HCT116 (cell line): ENCODE data around the gene MPP1. TPM values are rescaled to one million over a fixed set of nuclear protein-coding genes. Genes with fewer than 3 reads are reported as not detected.

ENCODE experiments used
- ATAC-seq: fragments of 200-7000 bp; cut with Tn5 transposase; 2 replicates; pipeline ENCODE4 v1.9.1; 2020; ENCODE audit warnings: mild to moderate bottlenecking, moderate library complexity
- BruUV-seq: library from RNA; stranded (reverse); fragments of 400-500 nt; replicated peaks from 2 replicates; lab custom pipeline; 2021; lab: Mats Ljungman, UMichigan
- CTCF ChIA-PET: fragments of 300-600 bp; sonication (Branson Sonifier 250); formaldehyde crosslinking; loops from one replicate; lab custom pipeline; 2021; ENCODE audit warnings: antibody characterized with exemption; lab: Charles Lee
- POLR2A ChIA-PET: fragments of 300-600, 350-600 bp; sonication (Branson Sonifier 250); formaldehyde crosslinking; loops from one replicate; lab custom pipeline; 2021; ENCODE audit warnings: antibody characterized with exemption; lab: Charles Lee
- RAD21 ChIA-PET, 2 experiments: fragments of 300-600 bp; sonication (Branson Sonifier 250); formaldehyde crosslinking; loops; one replicate each; lab custom pipeline; 2023; ENCODE audit warnings: low total read pairs in 2 of 2; ENCODE audit not compliant: uncharacterized antibody in 2 of 2, unreplicated experiment in 2 of 2, low non-redundant PET in 1 of 2; lab: Charles Lee
- DNase-seq: peaks from one replicate; pipeline ENCODE4 v3.0.0-alpha.2; 2010; ENCODE audit warnings: low read depth, low spot score
- H2AFZ ChIP-seq: fragments of 200-600 bp; shearing (Covaris generic), sonication (generic); 2 replicates; pipeline ENCODE4 v1.6.1; 2017; ENCODE audit warnings: low read depth, mixed run types, mixed read lengths, antibody characterized with exemption, low read length; ENCODE audit not compliant: poor library complexity, severe bottlenecking
- H3K27ac ChIP-seq: 2 replicates; pipeline ENCODE4 v1.5.1; 2012; ENCODE audit warnings: low read depth, low read length
- H3K27me3 ChIP-seq: fragments of 200-600 bp; sonication (generic); 2 replicates; pipeline ENCODE4 v1.6.1; 2016; ENCODE audit warnings: mixed run types, low read length, mixed read lengths; ENCODE audit not compliant: insufficient read depth
- H3K36me3 ChIP-seq, 2 experiments: fragments of 200-500 bp in 1 of 2; fragments of 200-600 bp in 1 of 2; sonication (Bioruptor generic) in 1 of 2; sonication (generic) in 1 of 2; 2 replicates each; pipeline versions ENCODE4 v1.5.1 to v1.6.1; 2014 to 2016; ENCODE audit warnings: low read length in 2 of 2, inconsistent platforms in 1 of 2, mixed read lengths in 1 of 2, mixed run types in 1 of 2; ENCODE audit not compliant: insufficient read depth in 2 of 2, control insufficient read depth in 1 of 2
- H3K4me1 ChIP-seq, 2 experiments: fragments of 200-600 bp in 1 of 2; sonication (generic) in 1 of 2; 2 replicates each; pipeline versions ENCODE4 v1.5.1 to v1.6.1; 2012 to 2017; ENCODE audit warnings: low read length in 2 of 2, inconsistent platforms in 1 of 2, mild to moderate bottlenecking in 1 of 2, mixed read lengths in 1 of 2, mixed run types in 1 of 2, moderate library complexity in 1 of 2; ENCODE audit not compliant: insufficient read depth in 2 of 2, control insufficient read depth in 1 of 2
- H3K4me2 ChIP-seq: fragments of 200-600 bp; sonication (generic); 2 replicates; pipeline ENCODE4 v1.6.1; 2017; ENCODE audit warnings: mixed run types, low read length, mixed read lengths
- H3K4me3 ChIP-seq, 2 experiments: fragments of 200-600 bp in 1 of 2; sonication (generic) in 1 of 2; replicated peaks in 1 of 2; 2 replicates each; pipeline ENCODE4 v1.5.1; 2011 to 2016; ENCODE audit warnings: low read length in 2 of 2, control low read depth in 1 of 2, low read depth in 1 of 2, mild to moderate bottlenecking in 1 of 2, mixed read lengths in 1 of 2, mixed run types in 1 of 2
- H3K79me2 ChIP-seq: fragments of 200-600 bp; sonication (generic); 2 replicates; pipeline ENCODE4 v1.6.1; 2017; ENCODE audit warnings: mild to moderate bottlenecking, mixed run types, low read length, moderate library complexity, mixed read lengths; ENCODE audit not compliant: insufficient read depth
- H3K9ac ChIP-seq: fragments of 200-600 bp; sonication (generic); 2 replicates; pipeline ENCODE4 v1.6.1; 2016; ENCODE audit warnings: low read length, mixed read lengths
- H3K9me2 ChIP-seq: fragments of 200-600 bp; sonication (generic), shearing (Covaris generic); 2 replicates; pipeline ENCODE4 v1.6.1; 2017; ENCODE audit warnings: mixed run types, mild to moderate bottlenecking, moderate library complexity; ENCODE audit not compliant: insufficient read depth
- H3K9me3 ChIP-seq, 2 experiments: fragments of 200-500 bp in 1 of 2; fragments of 200-600 bp in 1 of 2; sonication (Bioruptor generic) in 1 of 2; sonication (generic) in 1 of 2; 2 replicates each; pipeline ENCODE4 v1.6.1; 2014 to 2017; ENCODE audit warnings: low read length in 2 of 2, mixed read lengths in 2 of 2, inconsistent platforms in 1 of 2, low read depth in 1 of 2, mild to moderate bottlenecking in 1 of 2, mixed run types in 1 of 2, moderate library complexity in 1 of 2; ENCODE audit not compliant: control insufficient read depth in 1 of 2, insufficient read depth in 1 of 2
- H4K20me1 ChIP-seq: fragments of 200-600 bp; sonication (generic), shearing (Covaris generic); 2 replicates; pipeline ENCODE4 v1.6.1; 2017; ENCODE audit warnings: mixed run types, mild to moderate bottlenecking, moderate library complexity; ENCODE audit not compliant: insufficient read depth
- CEBPB ChIP-seq: IDR thresholded peaks from 2 replicates; pipeline ENCODE4 v1.6.1; 2012; ENCODE audit warnings: low read depth
- CTCF ChIP-seq, 3 experiments: fragments of 200-600 bp in 1 of 3; sonication (generic) in 1 of 3; IDR thresholded peaks in 2 of 3; conservative IDR thresholded peaks in 1 of 3; 2 replicates each; pipeline ENCODE4 v1.5.1; 2012 to 2017; ENCODE audit warnings: low read depth in 2 of 3, low read length in 2 of 3, antibody characterized with exemption in 1 of 3, borderline replicate concordance in 1 of 3, control low read depth in 1 of 3, mild to moderate bottlenecking in 1 of 3, mixed read lengths in 1 of 3, mixed run types in 1 of 3, moderate library complexity in 1 of 3; ENCODE audit not compliant: insufficient read depth in 1 of 3
- ELF1 ChIP-seq: IDR thresholded peaks from 2 replicates; pipeline ENCODE4 v1.6.1; 2012; ENCODE audit warnings: low read depth, borderline replicate concordance
- FOSL1 ChIP-seq: IDR thresholded peaks from 2 replicates; pipeline ENCODE4 v1.6.1; 2012; ENCODE audit warnings: low read depth
- JUND ChIP-seq: IDR thresholded peaks from 2 replicates; pipeline ENCODE4 v1.6.1; 2012
- MAX ChIP-seq: IDR thresholded peaks from 2 replicates; pipeline ENCODE4 v1.6.1; 2012
- POLR2AphosphoS5 ChIP-seq: IDR thresholded peaks from 2 replicates; pipeline ENCODE4 v1.6.1; 2011; ENCODE audit warnings: mild to moderate bottlenecking, low read depth, low read length, moderate library complexity
- RAD21 ChIP-seq: IDR thresholded peaks from 2 replicates; pipeline ENCODE4 v1.6.1; 2012; ENCODE audit warnings: low read depth, mild to moderate bottlenecking
- REST ChIP-seq: IDR thresholded peaks from 2 replicates; pipeline ENCODE4 v1.6.1; 2012; ENCODE audit warnings: low read depth
- SIN3A ChIP-seq: IDR thresholded peaks from 2 replicates; pipeline ENCODE4 v1.6.1; 2012; ENCODE audit warnings: low read depth
- SRF ChIP-seq: IDR thresholded peaks from 2 replicates; pipeline ENCODE4 v1.6.1; 2012; ENCODE audit warnings: low read depth
- TCF7L2 ChIP-seq: IDR thresholded peaks from 2 replicates; pipeline ENCODE4 v1.7.0; 2011; ENCODE audit warnings: borderline replicate concordance, inconsistent platforms; ENCODE audit not compliant: insufficient read depth, insufficient read length; ENCODE audit errors: extremely low read depth
- YY1 ChIP-seq: IDR thresholded peaks from 2 replicates; pipeline ENCODE4 v1.6.1; 2011; ENCODE audit warnings: low read length, low read depth, moderate library complexity, mild to moderate bottlenecking; ENCODE audit not compliant: insufficient replicate concordance; ENCODE audit errors: extremely low read depth
- ZBTB33 ChIP-seq: IDR thresholded peaks from 2 replicates; pipeline ENCODE4 v1.6.1; 2011; ENCODE audit warnings: mild to moderate bottlenecking, low read length, moderate library complexity; ENCODE audit not compliant: insufficient replicate concordance; ENCODE audit errors: extremely low read depth
- ZFX ChIP-seq: fragments of 450-650 bp; IDR thresholded peaks from 2 replicates; pipeline ENCODE4 v1.6.1; 2017
- ZNF274 ChIP-seq: fragments of 200-500 bp; sonication (Bioruptor generic); IDR thresholded peaks from 2 replicates; pipeline ENCODE4 v1.6.1; 2014; ENCODE audit warnings: mild to moderate bottlenecking, low read depth, low read length, inconsistent platforms
- intact Hi-C: fragments of 100-400 bp; cut with micrococcal nuclease; formaldehyde crosslinking; loops from 2 replicates; pipeline ENCODE4 v1.10.0; 2022
- total RNA-seq: library from RNA; stranded (reverse); gene quantifications from one replicate; pipeline ENCODE4 v1.2.1, GENCODE V29; 2021; ENCODE audit not compliant: unreplicated experiment

MPP1 gene
- total RNA-seq, 1 experiment from 2014 or later: 13.1 TPM

- no peak overlapping the region for H2AFZ ChIP-seq
- no peaks in the 10 kb centered on the region for H3K79me2 ChIP-seq
- no TSS peak for BruUV-seq
- H3K4me3 ChIP-seq: no peak overlapping the region
- no peaks in the 10 kb centered on the region for H3K36me3 ChIP-seq
- H3K9me2 ChIP-seq: no peaks in the 10 kb centered on the region
- POLR2A ChIA-PET: no interaction called here
- no peaks in the 10 kb centered on the region for H3K4me1 ChIP-seq
- no peak for DNase-seq
- TF ChIP-seq ZNF274: no peak
- TF ChIP-seq FOSL1: no peak
- no peak for TF ChIP-seq JUND
- no peak for TF ChIP-seq RAD21
- TF ChIP-seq MAX: no peak
- TF ChIP-seq SRF: no peak
- TF ChIP-seq CEBPB: no peak
- no peak for TF ChIP-seq SIN3A
- no peak for TF ChIP-seq YY1
- TF ChIP-seq POLR2AphosphoS5: no peak
- TF ChIP-seq REST: no peak
- no peak for TF ChIP-seq ZBTB33
- no peak for TF ChIP-seq ZFX
- TF ChIP-seq ELF1: no peak
- TF ChIP-seq CTCF (IDR thresholded peaks at IDR 0.05 in 2 of 3, conservative IDR thresholded peaks at IDR 0.05 in 1 of 3; ENCODE audit: borderline replicate concordance in 1 of 3, insufficient read depth in 1 of 3, low read depth in 2 of 3, low read length in 2 of 3): no peak
- no peak for TF ChIP-seq TCF7L2
- CTCF ChIA-PET: no interaction called here
- no peak for ATAC-seq
- intact Hi-C loops: no loop called here
- no peaks in the 10 kb centered on the region for H4K20me1 ChIP-seq
- H3K27me3 ChIP-seq: no peaks in the 10 kb centered on the region
- RAD21 ChIA-PET: no interaction called here
- H3K9me3 ChIP-seq: no peaks in the 10 kb centered on the region
- no peak overlapping the region for H3K4me2 ChIP-seq
- H3K9ac ChIP-seq: no peak overlapping the region
- H3K27ac ChIP-seq: no peak overlapping the region
Measured at GRCh38 chrX:154730253-154730891, 74.9 kb downstream of the MPP1 start.
